ENCODE measurements around the gene CRYBG1. TPM values are rescaled to one million over a fixed set of nuclear protein-coding genes. Genes with fewer than 3 reads are reported as not detected.
A peak's percentile ranks its signal among the peaks of the same experiment; 100 is the strongest.

The CRYBG1 gene
- polyA plus RNA-seq, 2 of the 4 experiments (the other 2 are of a cell fraction): 0.31 to 0.37 TPM

DNA sequence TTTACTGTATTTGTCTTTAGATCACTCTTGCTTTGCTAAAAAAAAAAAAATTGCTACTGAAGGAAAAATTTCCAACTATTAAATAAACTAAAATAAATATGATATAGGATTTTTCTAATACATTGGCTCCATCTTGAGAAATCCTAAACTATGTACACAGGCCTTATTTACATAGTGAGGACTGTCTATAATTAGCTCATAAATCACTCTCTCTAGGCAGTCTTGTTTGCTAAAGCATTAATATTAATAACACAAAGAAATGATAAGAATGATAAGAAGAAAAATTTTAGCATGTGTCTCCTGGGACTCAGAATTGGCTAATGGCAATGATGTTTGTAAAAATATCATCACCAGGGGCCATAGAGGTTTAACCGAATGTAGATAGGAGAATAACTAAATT, 13.3 kb upstream of the CRYBG1 start:
- no peak overlapping the region for H3K4me3 ChIP-seq
- no peaks in the 10 kb centered on the region for H3K4me1 ChIP-seq
- TF ChIP-seq ZSCAN20 (CRISPR knock-in tag; IDR thresholded peaks at IDR 0.05) (no peak), EHMT2 (IDR thresholded peaks at IDR 0.05; ENCODE audit: low read depth) (no peak)
- TF ChIP-seq, protein P1, sequence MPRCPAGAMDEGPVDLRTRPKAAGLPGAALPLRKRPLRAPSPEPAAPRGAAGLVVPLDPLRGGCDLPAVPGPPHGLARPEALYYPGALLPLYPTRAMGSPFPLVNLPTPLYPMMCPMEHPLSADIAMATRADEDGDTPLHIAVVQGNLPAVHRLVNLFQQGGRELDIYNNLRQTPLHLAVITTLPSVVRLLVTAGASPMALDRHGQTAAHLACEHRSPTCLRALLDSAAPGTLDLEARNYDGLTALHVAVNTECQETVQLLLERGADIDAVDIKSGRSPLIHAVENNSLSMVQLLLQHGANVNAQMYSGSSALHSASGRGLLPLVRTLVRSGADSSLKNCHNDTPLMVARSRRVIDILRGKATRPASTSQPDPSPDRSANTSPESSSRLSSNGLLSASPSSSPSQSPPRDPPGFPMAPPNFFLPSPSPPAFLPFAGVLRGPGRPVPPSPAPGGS (IDR thresholded peaks at IDR 0.05): no peak
- CTCF ChIA-PET: interaction anchor here (0.5 to 2.7 kb wide), 6 partner anchors 8 to 645 kb away, joined by 3 to 9 read pairs (median 4); no protein-coding TSS in a partner anchor
- H3K4me2 ChIP-seq: no peak overlapping the region
- WGBS (ENCODE audit: missing lambda C conversion rate): 66% methylated on average over 1 of the region's 1 CpG
- no peaks in the 10 kb centered on the region for H3K9me3 ChIP-seq
- POLR2A ChIA-PET: no interaction called here
- FAIRE-seq (no peak), ATAC-seq (no peak), DNase-seq (ENCODE audit: low read depth in 1 of 2, low spot score in 1 of 2) (no peak)
- no peak overlapping the region for H3K27ac ChIP-seq

DNA sequence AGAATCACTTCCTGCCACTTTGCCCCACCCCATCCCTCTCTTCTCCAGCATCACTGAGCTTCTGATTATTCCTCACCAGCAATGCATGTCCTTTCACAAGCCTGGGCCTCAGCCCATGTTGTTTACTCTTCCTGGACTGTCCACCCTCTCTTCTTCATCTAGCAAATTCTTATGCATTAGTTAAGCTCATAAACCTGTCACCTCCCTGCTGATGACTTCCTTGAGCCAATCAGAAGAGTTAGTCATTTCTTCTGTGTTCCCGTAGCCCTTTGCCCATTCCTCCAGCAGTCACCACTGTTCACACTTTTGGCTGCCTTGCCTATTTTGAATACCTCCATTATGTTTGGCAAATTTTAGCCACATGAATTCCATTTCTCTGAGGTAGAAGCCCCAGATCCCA, 4.1 kb upstream of the CRYBG1 start:
- WGBS (ENCODE audit: missing lambda C conversion rate): 88% methylated on average over 1 of the region's 1 CpG
- Histone ChIP-seq H3K4me3 (no peak overlapping the region), H3K27ac (no peak overlapping the region), H3K4me2 (no peak overlapping the region), H3K9me3 (0 out of 3 replicates have a peak, but pooled peaks cover 3% of the 10 kb centered on the region), H3K4me1 (peaks cover 7% of the 10 kb centered on the region; the same call in 2 of the 3 replicates)
- FAIRE-seq (no peak), ATAC-seq (no peak), DNase-seq (ENCODE audit: low read depth in 1 of 2, low spot score in 1 of 2) (no peak)
- CTCF ChIA-PET: interaction anchor here (0.6 to 1.9 kb wide), 7 partner anchors 17 to 623 kb away, joined by 3 to 9 read pairs (median 3); no protein-coding TSS in a partner anchor
- TF ChIP-seq ZSCAN20 (CRISPR knock-in tag; IDR thresholded peaks at IDR 0.05): no peak
- no peak for TF ChIP-seq EHF (CRISPR knock-in tag; IDR thresholded peaks at IDR 0.05)
- TF ChIP-seq, protein P2, sequence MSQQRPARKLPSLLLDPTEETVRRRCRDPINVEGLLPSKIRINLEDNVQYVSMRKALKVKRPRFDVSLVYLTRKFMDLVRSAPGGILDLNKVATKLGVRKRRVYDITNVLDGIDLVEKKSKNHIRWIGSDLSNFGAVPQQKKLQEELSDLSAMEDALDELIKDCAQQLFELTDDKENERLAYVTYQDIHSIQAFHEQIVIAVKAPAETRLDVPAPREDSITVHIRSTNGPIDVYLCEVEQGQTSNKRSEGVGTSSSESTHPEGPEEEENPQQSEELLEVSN (IDR thresholded peaks at IDR 0.05; ENCODE audit: borderline replicate concordance, low read depth): no peak
- no peak for TF ChIP-seq TP53 (CRISPR knock-in tag; IDR thresholded peaks at IDR 0.05)
- no peak for TF ChIP-seq POLR2AphosphoS2 (conservative IDR thresholded peaks at IDR 0.05; ENCODE audit: low read length)
- TF ChIP-seq HEYL (CRISPR knock-in tag; IDR thresholded peaks at IDR 0.05): no peak
- TF ChIP-seq JUNB (IDR thresholded peaks at IDR 0.05): no peak
- TF ChIP-seq RFX5 (IDR thresholded peaks at IDR 0.05): no peak
- TF ChIP-seq, protein P3, sequence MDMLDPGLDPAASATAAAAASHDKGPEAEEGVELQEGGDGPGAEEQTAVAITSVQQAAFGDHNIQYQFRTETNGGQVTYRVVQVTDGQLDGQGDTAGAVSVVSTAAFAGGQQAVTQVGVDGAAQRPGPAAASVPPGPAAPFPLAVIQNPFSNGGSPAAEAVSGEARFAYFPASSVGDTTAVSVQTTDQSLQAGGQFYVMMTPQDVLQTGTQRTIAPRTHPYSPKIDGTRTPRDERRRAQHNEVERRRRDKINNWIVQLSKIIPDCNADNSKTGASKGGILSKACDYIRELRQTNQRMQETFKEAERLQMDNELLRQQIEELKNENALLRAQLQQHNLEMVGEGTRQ (IDR thresholded peaks at IDR 0.05): no peak
- no peak for TF ChIP-seq ZFP36 (IDR thresholded peaks at IDR 0.05; ENCODE audit: borderline replicate concordance, partially characterized antibody)
- POLR2A ChIA-PET: no interaction called here

DNA sequence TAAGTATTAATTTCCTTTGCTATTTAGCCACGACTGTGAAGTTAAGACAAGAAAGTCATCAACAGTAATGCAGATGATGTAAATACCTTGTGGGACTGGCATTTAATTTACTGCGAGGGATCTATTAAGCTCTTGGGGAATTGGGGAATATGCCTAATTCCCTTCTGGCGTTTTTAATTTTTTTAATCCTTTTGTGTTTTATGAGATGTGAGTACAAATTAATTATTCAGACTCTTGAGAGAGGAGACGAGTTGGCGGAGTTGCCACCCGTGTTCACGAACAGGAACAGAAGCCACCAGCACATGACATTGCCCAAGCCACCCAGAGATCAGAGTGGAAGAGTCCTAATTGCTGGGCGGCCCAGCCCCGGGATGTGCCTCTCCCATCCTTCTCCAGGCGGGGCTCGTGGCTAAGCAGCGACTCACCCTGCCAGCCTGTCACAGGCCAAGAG, 533 bp upstream of the CRYBG1 start:
- Histone ChIP-seq H3K27ac (peak overlapping the region; percentile 22 to 60; a peak in 2 of 6 replicates), H3K4me3 (peak overlapping the region; percentile 68), H3K9me3 (no peaks in the 10 kb centered on the region), H3K4me2 (peak overlapping the region; percentile 89), H3K4me1 (peaks cover 7% of the 10 kb centered on the region; the same call in 2 of the 3 replicates)
- DNase-seq (ENCODE audit: low read depth in 1 of 2, low spot score in 1 of 2) (no peak), FAIRE-seq (no peak), ATAC-seq (no peak; a peak in 1 of 6 replicates)
- no peak for TF ChIP-seq POLR2A (IDR thresholded peaks at IDR 0.05; ENCODE audit: low read length)
- TF ChIP-seq NR3C1 (IDR thresholded peaks at IDR 0.05): no peak
- TF ChIP-seq, protein P4, sequence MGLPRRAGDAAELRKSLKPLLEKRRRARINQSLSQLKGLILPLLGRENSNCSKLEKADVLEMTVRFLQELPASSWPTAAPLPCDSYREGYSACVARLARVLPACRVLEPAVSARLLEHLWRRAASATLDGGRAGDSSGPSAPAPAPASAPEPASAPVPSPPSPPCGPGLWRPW (IDR thresholded peaks at IDR 0.05): no peak
- no peak for TF ChIP-seq MAFK (IDR thresholded peaks at IDR 0.05; ENCODE audit: partially characterized antibody)
- no peak for TF ChIP-seq CHD4 (IDR thresholded peaks at IDR 0.05; ENCODE audit: borderline replicate concordance)
- no peak for TF ChIP-seq RFX5 (IDR thresholded peaks at IDR 0.05)
- no peak for TF ChIP-seq CBX2 (IDR thresholded peaks at IDR 0.05; ENCODE audit: borderline replicate concordance, low read depth)
- TF ChIP-seq EHF (CRISPR knock-in tag; IDR thresholded peaks at IDR 0.05): no peak
- TF ChIP-seq NPAS2 (CRISPR knock-in tag; IDR thresholded peaks at IDR 0.05; ENCODE audit: borderline replicate concordance): no peak
- TF ChIP-seq HOXB5 (CRISPR knock-in tag; IDR thresholded peaks at IDR 0.05): no peak
- TF ChIP-seq ZNF302 (CRISPR knock-in tag; IDR thresholded peaks at IDR 0.05): no peak
- no peak for TF ChIP-seq TFCP2L1 (CRISPR knock-in tag; IDR thresholded peaks at IDR 0.05)
- POLR2A ChIA-PET: no interaction called here
- CTCF ChIA-PET: interaction anchor here (0.6 to 2.5 kb wide), 10 partner anchors 9 to 214 kb away, joined by 3 to 15 read pairs (median 4); no protein-coding TSS in a partner anchor
- WGBS (ENCODE audit: missing lambda C conversion rate): 10% methylated on average over 12 of the region's 12 CpGs

Data from A549 (cell line).